BJ (cell line): ENCODE results near the gene RNF32. TPM values are rescaled to one million over a fixed set of nuclear protein-coding genes. Genes with fewer than 3 reads are reported as not detected.

Source experiments
- CTCF ChIA-PET: fragments of 350-600 bp; formaldehyde crosslinking; extraction: SDS; loops from one replicate; lab custom pipeline; 2021; ENCODE audit warnings: antibody characterized with exemption, inconsistent platforms; lab: Yijun Ruan, JAX
- POLR2A ChIA-PET: fragments of 300-600 bp; sonication (Branson Sonifier 250); formaldehyde crosslinking; extraction: SDS; loops from one replicate; lab custom pipeline; 2021; ENCODE audit warnings: antibody characterized with exemption; lab: Charles Lee
- DNase-seq: peaks from one replicate; pipeline ENCODE4 v3.0.0-alpha.2; 2011; ENCODE audit warnings: low read depth
- H3K27me3 ChIP-seq: 2 replicates; pipeline ENCODE4 v1.6.0; 2011; ENCODE audit warnings: low read length; ENCODE audit not compliant: control insufficient read depth, insufficient read depth
- H3K36me3 ChIP-seq: 2 replicates; pipeline ENCODE4 v1.5.1; 2011; ENCODE audit warnings: low read length; ENCODE audit not compliant: control insufficient read depth, insufficient read depth
- H3K4me3 ChIP-seq: 2 replicates; pipeline ENCODE4 v1.5.1; 2011; ENCODE audit warnings: low read depth, mild to moderate bottlenecking, control low read depth, low read length
- CTCF ChIP-seq: IDR thresholded peaks from 2 replicates; pipeline ENCODE4 v1.5.1; 2011; ENCODE audit warnings: low read depth, mild to moderate bottlenecking, control low read depth, inconsistent platforms, low read length, moderate library complexity; ENCODE audit not compliant: insufficient read depth
- polyA plus RNA-seq: library from polyadenylated mRNA; depleted of rRNA; stranded (reverse); fragments of >200 nt; gene quantifications from 2 replicates; pipeline ENCODE4 v1.2.3, GENCODE V29; 2011

The RNF32 gene
- polyA plus RNA-seq, 1 experiment, result 0.63 TPM

GRCh38 chr7:156651474-156651873 is 10.9 kb downstream of the RNF32 start:
- ChIA-PET POLR2A (no interaction called here), CTCF (interaction anchor here (1.0 to 2.7 kb wide), 4 partner anchors 10 to 112 kb away, joined by 3 to 8 read pairs (median 8); partner anchors contain the start of gene RNF32)
- H3K27me3 ChIP-seq, result no peaks in the 10 kb centered on the region
- no peaks in the 10 kb centered on the region for H3K36me3 ChIP-seq
- DNase-seq, result no peak
- no peak overlapping the region for H3K4me3 ChIP-seq
- no peak for TF ChIP-seq CTCF

- ChIA-PET POLR2A (interaction anchor here (0.6 kb wide), 2 partner anchors 12 to 94 kb away, joined by 4 to 5 read pairs; no protein-coding TSS in a partner anchor), CTCF (interaction anchor here (0.8 to 2.1 kb wide), 2 partner anchors 11 to 111 kb away, joined by 3 to 7 read pairs; no protein-coding TSS in a partner anchor)
- Histone ChIP-seq H3K36me3 (no peaks in the 10 kb centered on the region), H3K4me3 (no peak overlapping the region), H3K27me3 (no peaks in the 10 kb centered on the region)
- no peak for DNase-seq
- no peak for TF ChIP-seq CTCF
Observed at GRCh38 chr7:156652886-156653568, 12.5 kb downstream of the RNF32 start.

GRCh38 chr7:156654511-156655234 is 14.1 kb downstream of the RNF32 start:
- Histone ChIP-seq H3K36me3 (no peaks in the 10 kb centered on the region), H3K4me3 (no peak overlapping the region), H3K27me3 (no peaks in the 10 kb centered on the region)
- ChIA-PET POLR2A (interaction anchor here (0.6 kb wide), 1 partner anchor 75 kb away, joined by 3 read pairs; no protein-coding TSS in a partner anchor), CTCF (no interaction called here)
- DNase-seq, result no peak
- TF ChIP-seq CTCF, result no peak

- Histone ChIP-seq H3K27me3 (no peaks in the 10 kb centered on the region), H3K36me3 (no peaks in the 10 kb centered on the region), H3K4me3 (no peak overlapping the region)
- TF ChIP-seq CTCF, result no peak
- no peak for DNase-seq
- CTCF ChIA-PET, result no interaction called here
- POLR2A ChIA-PET, result no interaction called here
Observed at GRCh38 chr7:156655251-156655650, 14.7 kb downstream of the RNF32 start.

- Histone ChIP-seq H3K36me3 (no peaks in the 10 kb centered on the region), H3K27me3 (no peaks in the 10 kb centered on the region), H3K4me3 (no peak overlapping the region)
- no peak for TF ChIP-seq CTCF
- ChIA-PET POLR2A (no interaction called here), CTCF (no interaction called here)
- no peak for DNase-seq
Observed at GRCh38 chr7:156655983-156656382, 15.4 kb downstream of the RNF32 start.
